Mammary epithelial cell (primary cell): ENCODE measurements around the gene ADAMTS4.

Experiments used
- EZH2 ChIP-seq: IDR thresholded peaks from 2 replicates; pipeline ENCODE4 v1.6.1; 2012; ENCODE audit warnings: low read length, inconsistent platforms, borderline replicate concordance
- TF ChIP-seq, protein P1 (sequence below), 2 donors: IDR thresholded peaks in 1 of 2; conservative IDR thresholded peaks in 1 of 2; 2 replicates each; pipeline ENCODE4 v1.5.1; 2011 to 2012; ENCODE audit warnings: inconsistent platforms in 2 of 2, low read length in 2 of 2, mild to moderate bottlenecking in 2 of 2, control low read depth in 1 of 2, low read depth in 1 of 2; ENCODE audit not compliant: insufficient read depth in 1 of 2; ENCODE audit errors: extremely low read depth in 1 of 2

DNA sequence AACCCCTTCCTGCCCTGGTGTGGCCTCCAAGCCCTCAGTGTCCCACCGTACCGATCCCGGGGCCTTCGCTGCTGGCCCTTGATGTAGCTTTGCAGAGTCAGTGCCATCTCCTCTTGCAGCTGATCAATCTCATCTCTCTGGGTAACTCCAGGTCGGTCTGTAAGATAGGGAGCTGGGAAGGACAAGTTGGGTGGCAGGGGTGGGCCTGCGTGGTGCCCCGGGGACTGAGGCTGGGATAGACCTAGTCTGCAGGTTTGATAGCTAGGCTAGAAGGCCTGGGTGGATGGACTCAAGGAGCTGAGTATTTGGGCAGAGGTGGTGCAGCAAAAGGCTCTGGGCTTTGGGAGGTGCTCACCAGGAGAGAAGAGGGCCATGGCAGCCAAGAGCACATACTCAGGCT is 31.9 kb upstream of the ADAMTS4 start:
- TF ChIP-seq, protein P1, sequence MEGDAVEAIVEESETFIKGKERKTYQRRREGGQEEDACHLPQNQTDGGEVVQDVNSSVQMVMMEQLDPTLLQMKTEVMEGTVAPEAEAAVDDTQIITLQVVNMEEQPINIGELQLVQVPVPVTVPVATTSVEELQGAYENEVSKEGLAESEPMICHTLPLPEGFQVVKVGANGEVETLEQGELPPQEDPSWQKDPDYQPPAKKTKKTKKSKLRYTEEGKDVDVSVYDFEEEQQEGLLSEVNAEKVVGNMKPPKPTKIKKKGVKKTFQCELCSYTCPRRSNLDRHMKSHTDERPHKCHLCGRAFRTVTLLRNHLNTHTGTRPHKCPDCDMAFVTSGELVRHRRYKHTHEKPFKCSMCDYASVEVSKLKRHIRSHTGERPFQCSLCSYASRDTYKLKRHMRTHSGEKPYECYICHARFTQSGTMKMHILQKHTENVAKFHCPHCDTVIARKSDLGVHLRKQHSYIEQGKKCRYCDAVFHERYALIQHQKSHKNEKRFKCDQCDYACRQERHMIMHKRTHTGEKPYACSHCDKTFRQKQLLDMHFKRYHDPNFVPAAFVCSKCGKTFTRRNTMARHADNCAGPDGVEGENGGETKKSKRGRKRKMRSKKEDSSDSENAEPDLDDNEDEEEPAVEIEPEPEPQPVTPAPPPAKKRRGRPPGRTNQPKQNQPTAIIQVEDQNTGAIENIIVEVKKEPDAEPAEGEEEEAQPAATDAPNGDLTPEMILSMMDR (conservative IDR thresholded peaks at IDR 0.05 in 1 of 2, IDR thresholded peaks at IDR 0.05 in 1 of 2; ENCODE audit: extremely low read depth in 1 of 2, insufficient read depth in 1 of 2, low read depth in 1 of 2, low read length in 2 of 2), result no peak
- no peak for TF ChIP-seq EZH2
